ENCODE measurements around the gene GLRX3.

The GLRX3 gene

GRCh38 chr10:130213286-130214080 lies 77.3 kb downstream of the GLRX3 start:
- H3K4me3 ChIP-seq (ENCODE audit: low read depth, low read length) = no peak overlapping the region
- in situ Hi-C loops (cut with HindIII; ENCODE audit: low sequenced_read_pairs) = no loop called here
- no peak for DNase-seq (ENCODE audit: low read depth)
- TF ChIP-seq, protein P1, sequence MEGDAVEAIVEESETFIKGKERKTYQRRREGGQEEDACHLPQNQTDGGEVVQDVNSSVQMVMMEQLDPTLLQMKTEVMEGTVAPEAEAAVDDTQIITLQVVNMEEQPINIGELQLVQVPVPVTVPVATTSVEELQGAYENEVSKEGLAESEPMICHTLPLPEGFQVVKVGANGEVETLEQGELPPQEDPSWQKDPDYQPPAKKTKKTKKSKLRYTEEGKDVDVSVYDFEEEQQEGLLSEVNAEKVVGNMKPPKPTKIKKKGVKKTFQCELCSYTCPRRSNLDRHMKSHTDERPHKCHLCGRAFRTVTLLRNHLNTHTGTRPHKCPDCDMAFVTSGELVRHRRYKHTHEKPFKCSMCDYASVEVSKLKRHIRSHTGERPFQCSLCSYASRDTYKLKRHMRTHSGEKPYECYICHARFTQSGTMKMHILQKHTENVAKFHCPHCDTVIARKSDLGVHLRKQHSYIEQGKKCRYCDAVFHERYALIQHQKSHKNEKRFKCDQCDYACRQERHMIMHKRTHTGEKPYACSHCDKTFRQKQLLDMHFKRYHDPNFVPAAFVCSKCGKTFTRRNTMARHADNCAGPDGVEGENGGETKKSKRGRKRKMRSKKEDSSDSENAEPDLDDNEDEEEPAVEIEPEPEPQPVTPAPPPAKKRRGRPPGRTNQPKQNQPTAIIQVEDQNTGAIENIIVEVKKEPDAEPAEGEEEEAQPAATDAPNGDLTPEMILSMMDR (IDR thresholded peaks at IDR 0.05; ENCODE audit: low read depth, low read length, missing control alignments) = no peak

DNA sequence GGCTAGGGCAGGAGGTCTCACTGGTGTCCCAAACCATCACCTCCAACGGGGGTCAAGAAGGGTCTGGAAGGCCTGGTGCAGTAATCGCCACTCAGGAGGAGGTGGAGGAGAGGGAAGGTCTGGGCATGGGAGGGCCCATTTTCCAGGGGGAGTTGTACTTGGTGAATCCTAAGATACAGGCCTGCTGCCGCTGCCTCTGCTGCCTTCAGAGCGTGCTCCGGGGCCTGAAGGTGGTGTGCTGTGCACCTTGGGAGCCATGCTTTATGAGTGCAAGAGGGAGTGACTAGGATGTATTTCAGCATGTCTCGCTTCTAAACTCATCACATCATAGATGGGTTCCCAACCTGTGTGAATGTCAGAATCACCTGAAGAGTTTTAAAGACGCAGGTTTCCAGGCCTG lies 78.2 kb downstream of the GLRX3 start:
- in situ Hi-C loops (cut with HindIII; ENCODE audit: low sequenced_read_pairs) = no loop called here
- TF ChIP-seq, protein P1 (IDR thresholded peaks at IDR 0.05; ENCODE audit: low read depth, low read length, missing control alignments) = no peak
- DNase-seq (ENCODE audit: low read depth) = no peak
- no peak overlapping the region for H3K4me3 ChIP-seq (ENCODE audit: low read depth, low read length)

DNA sequence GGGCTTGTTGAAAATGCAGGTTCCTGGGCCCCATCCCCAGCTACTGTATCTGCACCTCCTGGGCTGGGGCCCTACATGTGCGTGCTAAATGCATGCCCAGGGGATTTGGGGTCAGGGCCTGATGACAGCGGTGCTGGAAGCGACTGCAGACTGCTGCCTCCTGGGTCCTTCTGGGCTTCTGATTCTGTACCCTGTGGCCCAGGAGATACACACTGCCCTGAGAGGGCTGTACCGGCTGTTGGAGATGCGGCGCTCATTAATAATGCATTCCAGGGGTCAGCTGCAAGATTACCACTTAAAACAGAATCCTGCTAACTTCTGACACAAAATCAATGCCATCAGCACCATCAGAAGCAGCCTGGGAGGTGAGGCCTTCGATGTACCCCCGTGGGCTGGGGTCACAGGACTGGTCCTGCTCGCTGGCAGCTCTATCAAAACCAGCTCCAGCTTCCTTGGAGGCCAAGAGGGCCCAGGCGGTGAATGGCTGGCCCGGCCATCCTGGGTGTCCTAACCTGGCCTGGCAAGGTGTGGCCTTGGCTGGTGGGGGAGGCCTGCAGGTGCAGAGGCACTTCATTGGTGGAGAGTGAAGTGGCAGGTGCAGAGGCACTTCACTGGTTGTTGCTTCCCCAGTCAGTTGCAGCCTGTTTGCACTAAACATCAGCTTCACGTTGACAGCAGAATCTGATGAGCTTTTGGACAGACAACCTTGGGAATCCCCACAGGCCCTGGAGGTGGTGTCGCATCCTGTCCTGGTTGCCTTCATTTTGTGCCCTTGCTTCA lies 79.2 kb downstream of the GLRX3 start:
- H3K4me3 ChIP-seq (ENCODE audit: low read depth, low read length) = no peak overlapping the region
- no peak for DNase-seq (ENCODE audit: low read depth)
- in situ Hi-C loops (cut with HindIII; ENCODE audit: low sequenced_read_pairs) = no loop called here
- TF ChIP-seq, protein P1 (IDR thresholded peaks at IDR 0.05; ENCODE audit: low read depth, low read length, missing control alignments) = no peak

DNA sequence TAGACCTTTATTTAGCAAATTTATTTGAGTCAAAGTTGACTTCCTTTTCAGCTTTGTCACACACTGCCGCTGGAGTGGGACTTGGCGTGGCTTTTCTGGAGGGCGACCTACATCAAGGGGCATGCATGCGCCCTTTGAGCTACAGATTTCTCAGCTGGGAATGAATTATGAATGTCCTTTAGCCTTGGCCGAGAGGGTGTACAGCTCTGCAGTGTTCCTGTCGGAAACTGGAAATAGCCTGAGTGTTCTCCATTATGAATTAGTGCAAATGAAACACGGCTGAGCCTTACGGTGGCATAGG lies 79.7 kb downstream of the GLRX3 start:
- DNase-seq (ENCODE audit: low read depth) = no peak
- H3K4me3 ChIP-seq (ENCODE audit: low read depth, low read length) = no peak overlapping the region
- TF ChIP-seq, protein P1 (IDR thresholded peaks at IDR 0.05; ENCODE audit: low read depth, low read length, missing control alignments) = no peak
- in situ Hi-C loops (cut with HindIII; ENCODE audit: low sequenced_read_pairs) = no loop called here

DNA sequence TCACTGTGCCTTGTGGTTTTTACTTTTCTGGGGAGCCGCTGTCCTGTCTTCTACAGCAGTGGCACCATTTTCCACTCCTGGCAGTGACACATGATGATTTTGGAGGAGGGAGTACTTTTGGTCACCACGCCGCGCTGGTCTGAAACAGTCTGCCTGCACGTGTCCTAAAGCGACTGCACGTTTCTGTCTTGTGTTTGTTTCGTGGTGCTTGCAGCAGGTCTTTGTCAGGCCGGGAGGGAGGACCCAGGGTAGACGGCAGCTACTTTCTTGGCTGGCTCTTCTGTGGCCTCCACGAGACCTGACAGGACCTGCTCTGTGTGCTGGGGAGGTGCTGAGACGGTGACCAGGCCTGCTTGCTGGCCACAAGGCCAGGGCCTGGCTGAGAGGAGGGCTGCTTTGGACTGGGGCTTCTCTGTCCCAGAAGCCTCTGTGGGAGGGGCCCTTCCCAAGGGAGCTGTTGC lies 82.0 kb downstream of the GLRX3 start:
- H3K4me3 ChIP-seq (ENCODE audit: low read depth, low read length) = no peak overlapping the region
- DNase-seq (ENCODE audit: low read depth) = no peak
- in situ Hi-C loops (cut with HindIII; ENCODE audit: low sequenced_read_pairs) = no loop called here
- TF ChIP-seq, protein P1 (IDR thresholded peaks at IDR 0.05; ENCODE audit: low read depth, low read length, missing control alignments) = no peak

GRCh38 chr10:130218936-130219335 lies 82.7 kb downstream of the GLRX3 start:
- TF ChIP-seq, protein P1 (IDR thresholded peaks at IDR 0.05; ENCODE audit: low read depth, low read length, missing control alignments) = no peak
- in situ Hi-C loops (cut with HindIII; ENCODE audit: low sequenced_read_pairs) = no loop called here
- H3K4me3 ChIP-seq (ENCODE audit: low read depth, low read length) = no peak overlapping the region
- no peak for DNase-seq (ENCODE audit: low read depth)

Measured in astrocyte of the cerebellum (primary cell).